DND-41 (cell line): ENCODE results near the gene CD52.

ENCODE experiments used
- ATAC-seq: fragments of 200-7000 bp; cut with Tn5 transposase; 3 replicates; pipeline ENCODE4 v1.9.1; 2021; ENCODE audit warnings: low read depth; ENCODE audit not compliant: insufficient read depth
- DNase-seq: peaks from one replicate; pipeline ENCODE4 v3.0.0-alpha.2; 2020
- H2AFZ ChIP-seq: 2 replicates; pipeline ENCODE4 v1.6.0; 2012; ENCODE audit warnings: low read depth, low read length
- H3K27ac ChIP-seq: 2 replicates; pipeline ENCODE4 v1.5.1; 2012; ENCODE audit warnings: low read length, inconsistent platforms
- H3K27me3 ChIP-seq: fragments of 200-600 bp; sonication (generic); 2 replicates; pipeline ENCODE4 v1.6.0; 2012; ENCODE audit warnings: low read length, mild to moderate bottlenecking, inconsistent platforms; ENCODE audit not compliant: insufficient read depth, poor library complexity
- H3K36me3 ChIP-seq: 2 replicates; pipeline ENCODE4 v1.5.1; 2012; ENCODE audit warnings: low read length, inconsistent platforms; ENCODE audit not compliant: insufficient read depth
- H3K4me1 ChIP-seq: 2 replicates; pipeline ENCODE4 v1.5.1; 2012; ENCODE audit warnings: mild to moderate bottlenecking, low read length; ENCODE audit not compliant: insufficient read depth
- H3K4me2 ChIP-seq: 2 replicates; pipeline ENCODE4 v1.6.0; 2012; ENCODE audit warnings: mild to moderate bottlenecking, moderate library complexity, low read length, inconsistent platforms; ENCODE audit not compliant: insufficient read depth
- H3K4me3 ChIP-seq, 2 experiments: fragments of 200-600 bp in 1 of 2; shearing (Covaris generic) in 1 of 2; 2 replicates each; pipeline ENCODE4 v1.5.1; 2012 to 2016; ENCODE audit warnings: inconsistent platforms in 2 of 2, low read length in 2 of 2, mild to moderate bottlenecking in 2 of 2, low read depth in 1 of 2, moderate library complexity in 1 of 2
- H3K79me2 ChIP-seq: 2 replicates; pipeline ENCODE4 v1.6.0; 2012; ENCODE audit warnings: low read length, inconsistent platforms; ENCODE audit not compliant: insufficient read depth
- H3K9ac ChIP-seq: 2 replicates; pipeline ENCODE4 v1.6.0; 2012; ENCODE audit warnings: low read depth, mild to moderate bottlenecking, inconsistent platforms, low read length, moderate library complexity
- H3K9me3 ChIP-seq: 2 replicates; pipeline ENCODE4 v1.5.1; 2012; ENCODE audit warnings: low read length, moderate library complexity, mild to moderate bottlenecking, inconsistent platforms; ENCODE audit not compliant: insufficient read depth, severe bottlenecking
- H4K20me1 ChIP-seq: 2 replicates; pipeline ENCODE4 v1.6.0; 2012; ENCODE audit warnings: low read length; ENCODE audit not compliant: insufficient read depth
- CTCF ChIP-seq: IDR thresholded peaks from 2 replicates; pipeline ENCODE4 v1.5.1; 2012; ENCODE audit warnings: borderline replicate concordance, low read length, moderate library complexity, mild to moderate bottlenecking; ENCODE audit not compliant: poor library complexity, severe bottlenecking; ENCODE audit errors: extremely low read depth
- EZH2 ChIP-seq: IDR thresholded peaks from 3 replicates; pipeline ENCODE4 v1.6.1; 2012; ENCODE audit warnings: borderline replicate concordance, low read depth, mild to moderate bottlenecking, moderate library complexity, low read length, inconsistent platforms; ENCODE audit not compliant: severe bottlenecking

The CD52 gene

GRCh38 chr1:26349188-26349876 lies 31.6 kb downstream of the CD52 start:
- no peak for ATAC-seq
- H3K4me2 ChIP-seq, result no peak overlapping the region

GRCh38 chr1:26349877-26350244 lies 32.1 kb downstream of the CD52 start:
- DNase-seq (no peak), ATAC-seq (no peak)
- no peak overlapping the region for H2AFZ ChIP-seq
- H3K4me2 ChIP-seq, result no peak overlapping the region
- H3K9ac ChIP-seq, result no peak overlapping the region
- H3K79me2 ChIP-seq, result no peaks in the 10 kb centered on the region
- no peak overlapping the region for H3K4me3 ChIP-seq
- H3K27me3 ChIP-seq, result peaks cover under 1% of the 10 kb centered on the region
- H3K36me3 ChIP-seq, result no peaks in the 10 kb centered on the region
- no peaks in the 10 kb centered on the region for H3K9me3 ChIP-seq
- no peak overlapping the region for H3K27ac ChIP-seq
- TF ChIP-seq CTCF (no peak), EZH2 (no peak)
- no peaks in the 10 kb centered on the region for H4K20me1 ChIP-seq
- no peaks in the 10 kb centered on the region for H3K4me1 ChIP-seq

More at GRCh38 chr1:26349188-26349876, 31.6 kb downstream of the CD52 start:
- no peaks in the 10 kb centered on the region for H3K4me1 ChIP-seq
- H3K4me3 ChIP-seq, result no peak overlapping the region
- no peaks in the 10 kb centered on the region for H3K79me2 ChIP-seq
- H3K27me3 ChIP-seq, result no peaks in the 10 kb centered on the region
- no peaks in the 10 kb centered on the region for H3K36me3 ChIP-seq
- no peaks in the 10 kb centered on the region for H3K9me3 ChIP-seq
- H2AFZ ChIP-seq, result no peak overlapping the region
- H3K9ac ChIP-seq, result no peak overlapping the region
- no peak for DNase-seq
- no peak for TF ChIP-seq EZH2
- no peak for TF ChIP-seq CTCF
- no peaks in the 10 kb centered on the region for H4K20me1 ChIP-seq
- H3K27ac ChIP-seq, result no peak overlapping the region

- H2AFZ ChIP-seq, result no peak overlapping the region
- H3K79me2 ChIP-seq, result no peaks in the 10 kb centered on the region
- H3K36me3 ChIP-seq, result no peaks in the 10 kb centered on the region
- no peak overlapping the region for H3K27ac ChIP-seq
- no peak overlapping the region for H3K9ac ChIP-seq
- H4K20me1 ChIP-seq, result no peaks in the 10 kb centered on the region
- H3K9me3 ChIP-seq, result no peaks in the 10 kb centered on the region
- DNase-seq (no peak), ATAC-seq (no peak)
- no peaks in the 10 kb centered on the region for H3K4me1 ChIP-seq
- TF ChIP-seq EZH2 (no peak), CTCF (no peak)
- H3K4me2 ChIP-seq, result no peak overlapping the region
- no peak overlapping the region for H3K4me3 ChIP-seq
- peaks cover 4% of the 10 kb centered on the region for H3K27me3 ChIP-seq
Measured at GRCh38 chr1:26350343-26350700, 32.6 kb downstream of the CD52 start.
